ENCODE data around the gene USP13.

DNA sequence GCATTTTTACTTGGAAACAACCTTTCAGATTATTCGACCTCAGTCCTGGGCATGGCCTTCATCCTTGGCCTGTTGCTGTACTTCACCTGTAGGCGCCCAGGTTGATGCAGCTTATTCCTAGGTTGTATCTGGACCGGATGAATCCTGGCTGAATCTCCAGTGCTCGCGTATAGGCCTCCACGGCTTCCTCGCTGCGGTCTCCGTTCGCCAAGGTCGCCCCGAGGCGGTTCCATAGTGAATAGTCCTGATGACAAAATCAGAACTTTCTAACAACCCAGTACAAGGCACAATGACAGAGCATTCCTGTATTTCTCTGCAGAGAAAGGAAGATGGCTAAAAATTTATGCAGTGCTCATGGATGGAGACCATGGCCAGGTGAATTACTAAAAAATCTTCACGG lies 154.7 kb downstream of the USP13 start:
- TF ChIP-seq, protein P1, sequence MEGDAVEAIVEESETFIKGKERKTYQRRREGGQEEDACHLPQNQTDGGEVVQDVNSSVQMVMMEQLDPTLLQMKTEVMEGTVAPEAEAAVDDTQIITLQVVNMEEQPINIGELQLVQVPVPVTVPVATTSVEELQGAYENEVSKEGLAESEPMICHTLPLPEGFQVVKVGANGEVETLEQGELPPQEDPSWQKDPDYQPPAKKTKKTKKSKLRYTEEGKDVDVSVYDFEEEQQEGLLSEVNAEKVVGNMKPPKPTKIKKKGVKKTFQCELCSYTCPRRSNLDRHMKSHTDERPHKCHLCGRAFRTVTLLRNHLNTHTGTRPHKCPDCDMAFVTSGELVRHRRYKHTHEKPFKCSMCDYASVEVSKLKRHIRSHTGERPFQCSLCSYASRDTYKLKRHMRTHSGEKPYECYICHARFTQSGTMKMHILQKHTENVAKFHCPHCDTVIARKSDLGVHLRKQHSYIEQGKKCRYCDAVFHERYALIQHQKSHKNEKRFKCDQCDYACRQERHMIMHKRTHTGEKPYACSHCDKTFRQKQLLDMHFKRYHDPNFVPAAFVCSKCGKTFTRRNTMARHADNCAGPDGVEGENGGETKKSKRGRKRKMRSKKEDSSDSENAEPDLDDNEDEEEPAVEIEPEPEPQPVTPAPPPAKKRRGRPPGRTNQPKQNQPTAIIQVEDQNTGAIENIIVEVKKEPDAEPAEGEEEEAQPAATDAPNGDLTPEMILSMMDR (IDR thresholded peaks at IDR 0.05; ENCODE audit: low read depth, low read length, missing input control), result no peak
- no peak for TF ChIP-seq EGR1 (IDR thresholded peaks at IDR 0.05; ENCODE audit: low read depth in 2 of 2)
- TF ChIP-seq TAF1 (conservative IDR thresholded peaks at IDR 0.05), result no peak
- no peak for TF ChIP-seq SP1 (IDR thresholded peaks at IDR 0.05)
- TF ChIP-seq JUND (IDR thresholded peaks at IDR 0.05), result no peak
- TF ChIP-seq, protein P2, sequence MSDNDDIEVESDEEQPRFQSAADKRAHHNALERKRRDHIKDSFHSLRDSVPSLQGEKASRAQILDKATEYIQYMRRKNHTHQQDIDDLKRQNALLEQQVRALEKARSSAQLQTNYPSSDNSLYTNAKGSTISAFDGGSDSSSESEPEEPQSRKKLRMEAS (IDR thresholded peaks at IDR 0.05), result no peak
